CD4-positive, alpha-beta T cell treated with Interleukin-4 for 4 hours (primary cell): Measurements from ENCODE around the gene POMZP3.
"Not testable (repeated sequence)": the region's sequence is repeated elsewhere in the genome, so short reads cannot be mapped to it uniquely, and the experiment has no call there.

ENCODE experiments used
- DNase-seq: peaks from one replicate; pipeline ENCODE4 v3.0.0-alpha.2; 2020

Gene POMZP3

GRCh38 chr7:76586585-76587315 lies 40.3 kb downstream of the POMZP3 start:
- DNase-seq: not testable (repeated sequence)

DNA sequence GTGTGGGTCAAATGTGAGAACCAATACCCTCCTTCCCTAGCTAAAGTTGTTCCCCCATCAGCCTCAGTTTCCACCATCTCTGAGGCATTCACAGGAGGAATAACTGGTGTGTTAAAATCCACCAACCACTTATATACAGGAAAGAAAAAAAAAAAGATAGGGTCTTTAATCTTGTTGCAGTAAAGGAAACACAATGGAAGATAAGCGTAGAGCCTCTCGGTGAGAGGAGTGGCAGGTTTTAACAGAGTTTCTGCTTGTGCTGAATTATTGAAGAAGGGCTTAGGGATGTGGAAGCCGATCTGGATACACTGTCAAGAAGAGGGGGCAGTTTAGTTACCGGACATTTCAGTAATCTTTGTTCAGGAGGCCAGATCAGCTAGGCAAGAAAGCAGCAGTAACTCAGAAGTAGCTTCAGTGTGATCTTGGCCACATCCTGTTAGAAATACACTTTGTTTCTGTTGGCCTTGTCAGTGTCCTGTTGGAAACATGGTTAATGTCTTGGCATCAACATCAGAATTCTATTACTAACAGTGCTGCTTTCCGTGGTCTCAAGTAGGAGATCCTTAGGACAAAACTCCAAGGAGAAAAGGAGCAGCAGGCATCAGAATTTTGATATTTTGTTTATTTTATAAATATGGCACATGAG lies 43.3 kb downstream of the POMZP3 start:
- DNase-seq: not testable (repeated sequence)

- DNase-seq: peak; percentile 8
Observed at GRCh38 chr7:76582848-76583631, 44.0 kb downstream of the POMZP3 start.

GRCh38 chr7:76575919-76576655 lies 51.0 kb downstream of the POMZP3 start:
- not testable (repeated sequence) for DNase-seq

DNA sequence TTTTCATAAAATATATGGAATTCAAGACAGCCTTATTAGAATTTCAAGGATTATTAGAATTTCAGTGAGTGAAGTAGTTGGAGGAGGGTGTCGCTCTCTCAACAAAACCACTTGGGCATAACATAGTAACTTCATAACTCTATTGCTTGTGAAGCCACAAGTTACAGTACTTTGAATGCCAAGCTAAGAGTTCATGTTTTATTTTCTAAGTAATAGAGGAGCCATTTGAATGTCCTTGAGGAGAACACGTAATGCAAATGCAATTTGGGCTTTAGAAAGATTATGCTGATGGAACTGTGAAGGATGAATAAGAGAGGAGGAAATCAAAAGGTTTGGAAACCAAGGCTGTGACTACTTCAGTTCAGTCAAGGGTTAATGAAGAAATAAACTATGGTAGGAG lies 51.6 kb downstream of the POMZP3 start:
- not testable (repeated sequence) for DNase-seq

DNA sequence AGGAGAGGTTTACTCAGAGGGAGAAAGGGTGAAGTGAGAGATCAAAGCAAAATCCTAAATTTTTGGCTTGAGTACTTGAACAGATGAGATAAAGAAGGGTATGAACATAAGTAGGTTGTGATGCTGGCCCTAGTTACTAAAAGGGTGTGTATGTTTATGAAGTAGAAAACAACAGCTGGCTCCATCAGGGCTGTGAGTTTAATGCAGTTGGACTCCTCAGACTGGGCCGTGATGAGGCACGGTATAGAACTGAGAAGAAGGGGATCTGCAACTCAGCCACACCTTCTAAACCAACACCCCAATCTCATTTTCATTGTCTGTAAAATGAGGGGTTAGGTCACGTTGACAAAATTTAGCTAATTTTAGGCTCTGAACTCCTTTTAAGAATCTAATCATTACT lies 54.8 kb downstream of the POMZP3 start:
- not testable (repeated sequence) for DNase-seq

GRCh38 chr7:76570324-76570775 lies 56.7 kb downstream of the POMZP3 start:
- DNase-seq: not testable (repeated sequence)

GRCh38 chr7:76568742-76569141 lies 58.3 kb downstream of the POMZP3 start:
- not testable (repeated sequence) for DNase-seq

- DNase-seq: not testable (repeated sequence)
Observed at GRCh38 chr7:76567753-76568152, 59.3 kb downstream of the POMZP3 start.

- not testable (repeated sequence) for DNase-seq
Observed at GRCh38 chr7:76567311-76567710, 59.8 kb downstream of the POMZP3 start.

DNA sequence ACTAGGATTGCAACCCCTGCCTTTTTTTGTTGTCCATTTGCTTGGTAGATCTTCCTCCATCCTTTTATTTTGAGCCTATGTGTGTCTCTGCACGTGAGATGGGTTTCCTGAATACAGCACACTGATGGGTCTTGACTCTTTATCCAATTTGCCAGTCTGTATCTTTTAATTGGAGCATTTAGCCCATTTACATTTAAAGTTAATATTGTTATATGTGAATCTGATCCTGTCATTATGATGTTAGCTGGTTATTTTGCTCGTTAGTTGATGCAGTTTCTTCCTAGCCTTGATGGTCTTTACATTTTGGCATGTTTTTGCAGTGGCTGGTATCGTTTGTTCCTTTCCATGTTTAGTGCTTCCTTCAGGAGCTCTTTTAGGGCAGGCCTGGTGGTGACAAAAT lies 62.1 kb downstream of the POMZP3 start:
- not testable (repeated sequence) for DNase-seq

DNA sequence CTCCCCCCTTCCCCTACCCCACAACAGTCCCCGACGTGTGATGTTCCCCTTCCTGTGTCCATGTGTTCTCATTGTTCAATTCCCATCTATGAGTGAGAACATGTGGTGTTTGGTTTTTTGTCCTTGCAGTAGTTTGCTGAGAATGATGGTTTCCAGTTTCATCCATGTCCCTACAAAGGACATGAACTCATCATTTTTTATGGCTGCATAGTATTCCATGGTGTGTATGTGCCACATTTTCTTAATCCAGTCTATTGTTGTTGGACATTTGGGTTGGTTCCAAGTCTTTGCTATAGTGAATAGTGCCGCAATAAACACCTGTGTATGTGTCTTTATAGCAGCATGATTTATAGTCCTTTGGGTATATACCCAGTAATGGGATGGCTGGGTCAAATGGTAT lies 65.7 kb downstream of the POMZP3 start:
- not testable (repeated sequence) for DNase-seq

- not testable (repeated sequence) for DNase-seq
Observed at GRCh38 chr7:76560157-76560556, 66.9 kb downstream of the POMZP3 start.
